Stimulated activated naive CD8-positive, alpha-beta T cell treated with anti-CD3 and anti-CD28 coated beads, Interleukin-15, Interleukin-2, amounts not matched to agents 100 ng/mL and 50 ng/mL, for 24 hours (primary cell): Measurements from ENCODE around the gene ARPC5.

Experiments used
- H3K27ac Mint-ChIP-seq: one replicate; pipeline ENCODE4 v1.8.0; 2021; ENCODE audit warnings: mild to moderate bottlenecking, mixed read lengths
- H3K27me3 Mint-ChIP-seq: one replicate; pipeline ENCODE4 v1.8.0; 2021; ENCODE audit warnings: mixed read lengths
- H3K36me3 Mint-ChIP-seq: one replicate; pipeline ENCODE4 v1.8.0; 2021; ENCODE audit warnings: low read depth, mixed read lengths
- H3K4me1 Mint-ChIP-seq: one replicate; pipeline ENCODE4 v1.8.0; 2021; ENCODE audit warnings: low read depth, mixed read lengths
- H3K4me3 Mint-ChIP-seq: one replicate; pipeline ENCODE4 v1.8.0; 2021; ENCODE audit warnings: mild to moderate bottlenecking, mixed read lengths
- H3K9me3 Mint-ChIP-seq: one replicate; pipeline ENCODE4 v1.8.0; 2021; ENCODE audit warnings: mixed read lengths

Gene ARPC5

DNA sequence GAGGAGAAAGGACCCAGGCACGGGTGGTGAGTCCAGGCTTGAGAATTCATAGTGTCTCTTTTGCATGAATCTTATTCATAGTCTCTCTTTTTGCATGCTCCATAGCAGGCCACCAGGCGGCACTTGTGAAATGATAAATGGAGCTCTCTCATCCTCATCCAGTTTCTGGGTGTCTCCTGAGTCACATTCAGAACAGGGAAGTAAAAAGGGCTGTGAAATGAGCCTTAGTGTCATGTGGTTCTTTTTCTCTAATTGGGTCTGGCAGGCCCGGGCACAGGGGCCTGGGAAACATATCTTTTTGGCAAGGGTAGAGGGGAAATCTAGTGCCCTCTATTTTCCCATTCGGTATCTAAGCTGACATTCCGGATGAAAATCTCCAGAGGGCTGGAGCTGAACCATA, 26.3 kb downstream of the ARPC5 start:
- H3K4me3 Mint-ChIP-seq = no peak overlapping the region
- H3K9me3 Mint-ChIP-seq = no peaks in the 10 kb centered on the region
- H3K36me3 Mint-ChIP-seq = no peaks in the 10 kb centered on the region
- no peak overlapping the region for H3K27ac Mint-ChIP-seq
- H3K4me1 Mint-ChIP-seq = peaks cover 7% of the 10 kb centered on the region
- H3K27me3 Mint-ChIP-seq = peaks cover 4% of the 10 kb centered on the region

GRCh38 chr1:183607322-183607980, 28.1 kb downstream of the ARPC5 start:
- Mint-ChIP-seq H3K4me1 (peaks cover 13% of the 10 kb centered on the region), H3K36me3 (no peaks in the 10 kb centered on the region), H3K9me3 (no peaks in the 10 kb centered on the region), H3K4me3 (no peak overlapping the region), H3K27me3 (peaks cover 4% of the 10 kb centered on the region), H3K27ac (no peak overlapping the region)

- H3K9me3 Mint-ChIP-seq = no peaks in the 10 kb centered on the region
- H3K36me3 Mint-ChIP-seq = no peaks in the 10 kb centered on the region
- H3K27me3 Mint-ChIP-seq = peaks cover 4% of the 10 kb centered on the region
- H3K27ac Mint-ChIP-seq = no peak overlapping the region
- peaks cover 13% of the 10 kb centered on the region for H3K4me1 Mint-ChIP-seq
- H3K4me3 Mint-ChIP-seq = no peak overlapping the region
Observed at GRCh38 chr1:183605904-183606303, 29.7 kb downstream of the ARPC5 start.

GRCh38 chr1:183604815-183605214, 30.8 kb downstream of the ARPC5 start:
- H3K27me3 Mint-ChIP-seq = peaks cover 4% of the 10 kb centered on the region

DNA sequence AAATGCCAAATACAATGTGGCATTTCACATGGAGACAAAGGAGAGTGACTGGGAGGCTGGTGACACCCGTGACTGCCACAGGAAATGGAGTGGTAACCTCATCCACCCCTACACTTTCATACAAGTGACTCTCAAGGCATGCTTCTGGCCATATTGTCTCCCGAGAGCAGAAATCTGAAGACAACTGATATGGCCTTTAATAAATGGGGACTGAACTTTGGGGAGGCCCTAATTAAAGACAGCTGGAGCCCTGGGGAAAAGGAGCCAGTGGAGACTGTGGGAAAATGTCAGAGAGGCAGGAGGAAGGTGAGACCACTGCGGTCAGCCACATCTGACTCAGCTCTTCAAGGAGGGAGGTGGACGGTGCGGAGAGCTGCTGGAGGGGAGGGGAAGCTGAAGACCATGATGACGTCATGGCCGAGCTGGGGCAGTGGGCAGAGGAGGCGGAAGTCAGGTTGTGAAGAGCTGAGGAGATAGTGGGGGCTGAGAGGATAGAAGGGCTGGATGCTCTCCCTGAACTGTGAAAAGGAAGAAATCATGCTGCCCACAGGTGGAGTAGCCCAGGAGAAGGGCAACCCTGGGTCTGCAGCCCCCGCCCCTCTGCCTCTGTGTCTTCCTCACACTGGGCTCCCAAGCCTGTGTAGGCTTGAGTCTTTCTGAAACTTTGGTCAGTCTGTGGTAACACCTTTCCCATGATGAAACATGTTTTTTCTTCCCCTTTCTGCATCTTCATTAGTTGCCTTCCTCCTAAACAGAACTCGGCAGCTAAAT, 31.4 kb downstream of the ARPC5 start:
- Mint-ChIP-seq H3K27ac (peak overlapping the region; percentile 15), H3K4me3 (no peak overlapping the region), H3K27me3 (peaks cover 4% of the 10 kb centered on the region), H3K9me3 (no peaks in the 10 kb centered on the region), H3K4me1 (peaks cover 13% of the 10 kb centered on the region), H3K36me3 (no peaks in the 10 kb centered on the region)

More at GRCh38 chr1:183604815-183605214, 30.8 kb downstream of the ARPC5 start:
- no peak overlapping the region for H3K27ac Mint-ChIP-seq
- no peak overlapping the region for H3K4me3 Mint-ChIP-seq
- no peaks in the 10 kb centered on the region for H3K36me3 Mint-ChIP-seq
- H3K9me3 Mint-ChIP-seq = no peaks in the 10 kb centered on the region
- peaks cover 13% of the 10 kb centered on the region for H3K4me1 Mint-ChIP-seq

GRCh38 chr1:183602510-183602909, 33.1 kb downstream of the ARPC5 start:
- H3K4me3 Mint-ChIP-seq = no peak overlapping the region
- H3K4me1 Mint-ChIP-seq = peaks cover 12% of the 10 kb centered on the region
- H3K27me3 Mint-ChIP-seq = no peaks in the 10 kb centered on the region
- no peaks in the 10 kb centered on the region for H3K9me3 Mint-ChIP-seq
- H3K36me3 Mint-ChIP-seq = no peaks in the 10 kb centered on the region
- no peak overlapping the region for H3K27ac Mint-ChIP-seq

- H3K27me3 Mint-ChIP-seq = no peaks in the 10 kb centered on the region
- no peak overlapping the region for H3K27ac Mint-ChIP-seq
Observed at GRCh38 chr1:183600634-183601033, 34.9 kb downstream of the ARPC5 start.

DNA sequence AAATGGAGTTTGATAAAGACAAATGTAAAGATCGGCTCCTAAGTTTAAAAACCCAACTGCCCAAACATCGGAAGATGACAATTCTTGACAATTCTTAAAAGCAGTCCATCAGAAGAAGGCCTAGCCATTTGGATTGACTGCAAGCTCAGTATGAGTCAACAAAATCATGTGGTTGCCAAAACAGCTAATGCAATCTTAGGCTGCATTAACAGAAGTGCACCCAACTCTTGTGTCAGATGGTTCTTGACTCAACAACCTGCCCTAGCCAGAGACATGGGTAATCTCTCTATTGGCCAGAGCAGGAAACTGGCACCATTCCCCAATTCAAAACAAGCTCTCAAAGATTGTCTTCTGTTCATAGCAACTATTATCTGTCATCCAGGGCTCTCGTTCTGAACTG, 35.4 kb downstream of the ARPC5 start:
- Mint-ChIP-seq H3K4me1 (peaks cover 10% of the 10 kb centered on the region), H3K27me3 (no peaks in the 10 kb centered on the region), H3K27ac (no peak overlapping the region), H3K36me3 (no peaks in the 10 kb centered on the region), H3K4me3 (no peak overlapping the region), H3K9me3 (no peaks in the 10 kb centered on the region)

More at GRCh38 chr1:183600634-183601033, 34.9 kb downstream of the ARPC5 start:
- no peaks in the 10 kb centered on the region for H3K36me3 Mint-ChIP-seq
- no peak overlapping the region for H3K4me3 Mint-ChIP-seq
- H3K9me3 Mint-ChIP-seq = no peaks in the 10 kb centered on the region
- peaks cover 10% of the 10 kb centered on the region for H3K4me1 Mint-ChIP-seq

GRCh38 chr1:183598386-183598785, 37.2 kb downstream of the ARPC5 start:
- H3K4me1 Mint-ChIP-seq = peaks cover 8% of the 10 kb centered on the region
- no peak overlapping the region for H3K4me3 Mint-ChIP-seq
- H3K9me3 Mint-ChIP-seq = no peaks in the 10 kb centered on the region
- no peak overlapping the region for H3K27ac Mint-ChIP-seq
- H3K27me3 Mint-ChIP-seq = no peaks in the 10 kb centered on the region
- H3K36me3 Mint-ChIP-seq = no peaks in the 10 kb centered on the region

DNA sequence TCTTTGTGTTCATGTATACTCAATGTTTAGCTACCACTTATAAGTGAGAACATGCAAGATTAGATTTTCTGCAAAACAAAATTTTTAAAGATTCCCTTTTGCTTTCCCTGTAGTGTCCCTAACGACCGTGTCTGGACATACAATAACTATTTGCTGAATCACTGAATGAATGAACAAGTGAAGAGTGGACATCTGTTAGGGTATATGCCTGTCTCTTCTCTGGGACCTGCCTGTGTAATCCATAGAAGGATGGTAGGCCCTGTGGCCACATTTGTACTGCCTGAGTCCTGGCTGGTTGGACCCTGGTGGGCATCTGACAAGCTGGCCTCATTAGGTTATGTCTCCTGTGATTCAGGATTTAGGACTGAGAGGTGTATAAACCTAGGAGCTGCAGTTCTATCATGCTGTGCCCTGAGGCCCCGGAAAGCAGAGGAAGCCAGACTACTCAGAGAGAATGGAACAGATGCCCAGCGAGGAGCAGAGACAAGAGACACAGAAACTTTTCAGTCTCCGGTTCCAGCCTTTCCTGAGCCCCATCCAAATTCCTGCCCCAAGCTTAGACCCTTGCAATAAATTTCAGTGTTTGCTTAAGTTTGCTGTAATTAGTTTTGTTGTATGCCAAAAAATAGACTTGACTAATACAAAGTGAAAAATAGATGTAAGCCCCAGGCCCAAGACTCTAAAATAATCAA, 37.8 kb downstream of the ARPC5 start:
- Mint-ChIP-seq H3K27ac (no peak overlapping the region), H3K9me3 (no peaks in the 10 kb centered on the region), H3K36me3 (no peaks in the 10 kb centered on the region), H3K27me3 (peaks cover 3% of the 10 kb centered on the region), H3K4me1 (peaks cover 14% of the 10 kb centered on the region), H3K4me3 (no peak overlapping the region)

DNA sequence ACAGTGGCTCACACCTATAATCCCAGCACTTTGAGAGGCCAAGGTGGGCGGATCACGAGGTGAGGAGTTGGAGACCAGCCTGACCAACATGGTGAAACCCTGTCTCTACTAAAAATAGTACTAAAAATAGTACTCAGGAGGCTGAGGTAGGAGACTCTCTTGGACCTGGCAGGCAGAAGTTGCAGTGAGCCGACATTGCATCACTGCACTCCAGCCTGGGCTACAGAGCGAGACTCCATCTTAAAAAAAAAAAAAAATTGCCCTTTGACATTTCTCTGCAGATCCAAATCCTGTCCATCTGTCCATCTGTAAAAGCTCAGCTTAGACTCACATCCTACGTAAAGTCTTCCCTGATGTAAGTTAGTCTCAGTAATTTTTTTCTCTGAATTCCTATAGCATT, 39.1 kb downstream of the ARPC5 start:
- H3K9me3 Mint-ChIP-seq = no peaks in the 10 kb centered on the region

DNA sequence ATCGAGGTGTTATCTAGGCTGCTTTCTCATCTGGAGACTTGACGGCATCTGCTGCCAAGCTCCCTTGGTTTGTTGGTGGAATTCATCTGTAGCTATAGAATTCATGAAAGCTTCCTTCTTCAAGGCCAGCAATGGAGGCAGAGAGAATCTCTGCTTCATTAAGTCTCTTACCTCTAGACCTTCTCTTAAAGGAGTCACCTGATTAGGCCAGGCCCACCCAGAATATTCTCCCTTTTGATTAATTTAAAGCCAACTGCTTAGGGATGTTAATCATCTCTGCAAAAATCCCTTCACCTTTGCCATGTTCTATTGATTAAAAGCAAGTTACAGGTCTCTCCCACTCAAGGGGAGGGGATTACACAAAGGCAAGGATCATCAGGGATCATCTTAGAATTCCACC, 40.0 kb downstream of the ARPC5 start:
- peaks cover 3% of the 10 kb centered on the region for H3K27me3 Mint-ChIP-seq
- H3K36me3 Mint-ChIP-seq = no peaks in the 10 kb centered on the region
- H3K27ac Mint-ChIP-seq = no peak overlapping the region
- H3K9me3 Mint-ChIP-seq = no peaks in the 10 kb centered on the region
- H3K4me1 Mint-ChIP-seq = peaks cover 36% of the 10 kb centered on the region
- H3K4me3 Mint-ChIP-seq = no peak overlapping the region

More for the DNA sequence above, 39.1 kb downstream of the ARPC5 start:
- H3K4me1 Mint-ChIP-seq = peaks cover 26% of the 10 kb centered on the region
- H3K27me3 Mint-ChIP-seq = peaks cover 3% of the 10 kb centered on the region
- H3K36me3 Mint-ChIP-seq = no peaks in the 10 kb centered on the region
- no peak overlapping the region for H3K4me3 Mint-ChIP-seq
- H3K27ac Mint-ChIP-seq = no peak overlapping the region

GRCh38 chr1:183593356-183593755, 42.2 kb downstream of the ARPC5 start:
- no peaks in the 10 kb centered on the region for H3K36me3 Mint-ChIP-seq
- peaks cover 3% of the 10 kb centered on the region for H3K27me3 Mint-ChIP-seq
- no peak overlapping the region for H3K4me3 Mint-ChIP-seq
- H3K27ac Mint-ChIP-seq = peak overlapping the region; percentile 43
- no peaks in the 10 kb centered on the region for H3K9me3 Mint-ChIP-seq
- H3K4me1 Mint-ChIP-seq = peaks cover 50% of the 10 kb centered on the region

- Mint-ChIP-seq H3K36me3 (no peaks in the 10 kb centered on the region), H3K4me3 (no peak overlapping the region), H3K27me3 (peaks cover 3% of the 10 kb centered on the region), H3K27ac (peak overlapping the region; percentile 43), H3K4me1 (peaks cover 50% of the 10 kb centered on the region), H3K9me3 (no peaks in the 10 kb centered on the region)
Observed at GRCh38 chr1:183592733-183593132, 42.9 kb downstream of the ARPC5 start.
